HepG2 (cell line): ENCODE measurements around the gene BRIP1. TPM values are rescaled to one million over a fixed set of nuclear protein-coding genes. Genes with fewer than 3 reads are reported as not detected.

Experiments
- ATAC-seq: fragments of 200-7000 bp; cut with Tn5 transposase; 3 replicates; pipeline ENCODE4 v1.9.1; 2020; ENCODE audit warnings: mild to moderate bottlenecking, moderate library complexity
- BruUV-seq: library from RNA; stranded (reverse); fragments of 400-500 nt; replicated peaks from 2 replicates; lab custom pipeline; 2021; lab: Mats Ljungman, UMichigan
- CTCF ChIA-PET: fragments of 300-600 bp; formaldehyde crosslinking; extraction: SDS; loops from one replicate; lab custom pipeline; 2021; ENCODE audit warnings: low total read pairs, inconsistent platforms, low intra/inter-chr PET ratio; lab: Yijun Ruan, JAX
- POLR2A ChIA-PET: fragments of 350-600 bp; sonication (Branson Sonifier 250); formaldehyde crosslinking; loops from one replicate; lab custom pipeline; 2020; ENCODE audit warnings: antibody characterized with exemption, inconsistent platforms; lab: Yijun Ruan, JAX
- DNase-seq: peaks from one replicate; pipeline ENCODE4 v3.0.0-alpha.2; 2015; ENCODE audit warnings: low spot score
- FAIRE-seq: peaks from 3 replicates; lab custom pipeline; 2011; peaks lifted over from hg19 to GRCh38; lab: Jason Lieb, UNC
- H2AFZ ChIP-seq: one replicate; pipeline ENCODE4 v1.6.1; 2011; ENCODE audit warnings: low read length, inconsistent platforms
- H3K27ac ChIP-seq: fragments of 300-600 bp; 3 replicates; pipeline ENCODE4 v1.8.0; 2011; ENCODE audit warnings: mixed run types, mild to moderate bottlenecking, mixed read lengths, low read length, inconsistent platforms; ENCODE audit not compliant: insufficient read depth; ENCODE audit errors: extremely low read length
- H3K27me3 ChIP-seq, 2 experiments: fragments of 200-600 bp in 1 of 2; 2 replicates in 1 of 2; 3 replicates in 1 of 2; pipeline versions ENCODE4 v1.6.0 to v1.8.0; 2011; ENCODE audit warnings: low read length in 2 of 2, mild to moderate bottlenecking in 2 of 2, moderate library complexity in 2 of 2, inconsistent platforms in 1 of 2; ENCODE audit not compliant: insufficient read depth in 2 of 2, control insufficient read depth in 1 of 2
- H3K36me3 ChIP-seq, 2 experiments: fragments of 200-600 bp in 1 of 2; replicated peaks in 1 of 2; 2 replicates in 1 of 2; 3 replicates in 1 of 2; pipeline versions ENCODE4 v1.5.1 to v1.8.0; 2011; ENCODE audit warnings: low read length in 2 of 2, inconsistent platforms in 1 of 2; ENCODE audit not compliant: insufficient read depth in 2 of 2, control insufficient read depth in 1 of 2
- H3K4me1 ChIP-seq: 2 replicates; pipeline ENCODE4 v1.5.1; 2012; ENCODE audit warnings: low read length, inconsistent platforms; ENCODE audit not compliant: insufficient read depth
- H3K4me2 ChIP-seq: 2 replicates; pipeline ENCODE4 v1.6.0; 2011; ENCODE audit warnings: low read depth, low read length, inconsistent platforms
- H3K4me3 ChIP-seq, 3 experiments: fragments of 200-600 bp in 1 of 3; sonication (generic), shearing (Covaris generic) in 1 of 3; replicated peaks in 1 of 3; 2 replicates each; pipeline ENCODE4 v1.5.1; 2011 to 2016; ENCODE audit warnings: low read length in 3 of 3, inconsistent platforms in 2 of 3, low read depth in 2 of 3, mild to moderate bottlenecking in 2 of 3, control low read depth in 1 of 3, mixed read lengths in 1 of 3; ENCODE audit not compliant: insufficient read depth in 1 of 3
- H3K79me2 ChIP-seq: one replicate; pipeline ENCODE4 v1.6.1; 2011; ENCODE audit warnings: low read length, inconsistent platforms; ENCODE audit not compliant: insufficient read depth
- H3K9ac ChIP-seq: 2 replicates; pipeline ENCODE4 v1.6.0; 2011; ENCODE audit warnings: mild to moderate bottlenecking, low read depth, low read length, inconsistent platforms; ENCODE audit not compliant: insufficient read depth
- H3K9me3 ChIP-seq: 2 replicates; pipeline ENCODE4 v1.5.1; 2012; ENCODE audit warnings: mild to moderate bottlenecking, low read length
- H4K20me1 ChIP-seq: 2 replicates; pipeline ENCODE4 v1.6.0; 2011; ENCODE audit warnings: inconsistent platforms, mild to moderate bottlenecking, low read length, moderate library complexity; ENCODE audit not compliant: insufficient read depth
- ESRRA ChIP-seq: sonication (generic); formaldehyde crosslinking; IDR thresholded peaks from 2 replicates; pipeline ENCODE4 v1.5.1; 2020; ENCODE audit warnings: mild to moderate bottlenecking, low read depth, missing genetic modification reagents
- FOXM1 ChIP-seq: sonication (generic); formaldehyde crosslinking; IDR thresholded peaks from 2 replicates; pipeline ENCODE4 v1.5.0; 2020; ENCODE audit warnings: missing genetic modification reagents
- NCOA2 ChIP-seq: sonication (generic); formaldehyde crosslinking; IDR thresholded peaks from 2 replicates; pipeline ENCODE4 v1.8.0; 2022; ENCODE audit warnings: inconsistent platforms
- ZNF317 ChIP-seq: sonication (generic); formaldehyde crosslinking; IDR thresholded peaks from 2 replicates; pipeline ENCODE4 v1.5.0; 2020; ENCODE audit warnings: mild to moderate bottlenecking, missing genetic modification reagents
- ZNF557 ChIP-seq: sonication (generic); formaldehyde crosslinking; IDR thresholded peaks from 2 replicates; pipeline ENCODE4 v1.4.0; 2020; ENCODE audit warnings: missing genetic modification reagents
- ZNF589 ChIP-seq: sonication (generic); formaldehyde crosslinking; conservative IDR thresholded peaks from 2 replicates; pipeline ENCODE4 v1.8.0; 2022; ENCODE audit warnings: mild to moderate bottlenecking, moderate library complexity, missing genetic modification reagents
- WGBS: methylation state at CpG from one replicate; pipeline ENCODE4 v1.1.6; 2017; ENCODE audit warnings: low lambda C conversion rate; 5-methylcytosine and 5-hydroxymethylcytosine counted together
- in situ Hi-C: cut with HindIII; loops from 2 replicates; pipeline ENCODE4 v1.10.0; 2017; ENCODE audit warnings: low pct_unique_long_range_greater_than_20kb; ENCODE audit not compliant: extremely low pct_ligation_motif_present
- intact Hi-C: fragments of 100-400 bp; cut with micrococcal nuclease; formaldehyde crosslinking; loops from one replicate; pipeline ENCODE4 v1.10.0; 2022; ENCODE audit not compliant: unreplicated experiment
- polyA plus RNA-seq, 8 experiments: library from polyadenylated mRNA; depleted of rRNA in 3 of 8; stranded (reverse) in 7 of 8; unstranded in 1 of 8; fragments of >200 nt; fragmentation: Illumina TruSeq in 4 of 8; extraction: Trizol in 4 of 8; gene quantifications; 2 replicates each; pipeline versions ENCODE4 v1.2.1 to v1.2.3, GENCODE V29; 2011 to 2016; ENCODE audit warnings: low read depth in 4 of 8, missing spikeins in 1 of 8, mixed read lengths in 1 of 8; ENCODE audit not compliant: insufficient read depth in 1 of 8
- total RNA-seq, 5 experiments: library from RNA; depleted of rRNA; stranded (reverse); fragments of >200 nt; fragmentation: Illumina TruSeq; extraction: Trizol; gene quantifications; 2 replicates each; pipeline ENCODE4 v1.2.3, GENCODE V29; 2016; ENCODE audit warnings: low read depth in 1 of 5
- TF ChIP-seq, protein P1 (sequence below): sonication (generic); formaldehyde crosslinking; IDR thresholded peaks from 2 replicates; pipeline ENCODE4 v1.4.0; 2020; ENCODE audit warnings: missing genetic modification reagents, borderline replicate concordance
- TF ChIP-seq, protein P2 (sequence below): sonication (generic); formaldehyde crosslinking; IDR thresholded peaks from 2 replicates; pipeline ENCODE4 v1.5.0; 2020; ENCODE audit warnings: mild to moderate bottlenecking, missing genetic modification reagents, borderline replicate concordance
- TF ChIP-seq, protein P3 (sequence below): sonication (generic); formaldehyde crosslinking; IDR thresholded peaks from 2 replicates; pipeline ENCODE4 v1.4.0; 2020; ENCODE audit warnings: missing genetic modification reagents

The BRIP1 gene
- total and polyA plus RNA-seq, 2 of the 13 experiments (the other 11 are each of a cell fraction or from before 2014, with no cell fraction given): 3.8 to 27.7 TPM

DNA sequence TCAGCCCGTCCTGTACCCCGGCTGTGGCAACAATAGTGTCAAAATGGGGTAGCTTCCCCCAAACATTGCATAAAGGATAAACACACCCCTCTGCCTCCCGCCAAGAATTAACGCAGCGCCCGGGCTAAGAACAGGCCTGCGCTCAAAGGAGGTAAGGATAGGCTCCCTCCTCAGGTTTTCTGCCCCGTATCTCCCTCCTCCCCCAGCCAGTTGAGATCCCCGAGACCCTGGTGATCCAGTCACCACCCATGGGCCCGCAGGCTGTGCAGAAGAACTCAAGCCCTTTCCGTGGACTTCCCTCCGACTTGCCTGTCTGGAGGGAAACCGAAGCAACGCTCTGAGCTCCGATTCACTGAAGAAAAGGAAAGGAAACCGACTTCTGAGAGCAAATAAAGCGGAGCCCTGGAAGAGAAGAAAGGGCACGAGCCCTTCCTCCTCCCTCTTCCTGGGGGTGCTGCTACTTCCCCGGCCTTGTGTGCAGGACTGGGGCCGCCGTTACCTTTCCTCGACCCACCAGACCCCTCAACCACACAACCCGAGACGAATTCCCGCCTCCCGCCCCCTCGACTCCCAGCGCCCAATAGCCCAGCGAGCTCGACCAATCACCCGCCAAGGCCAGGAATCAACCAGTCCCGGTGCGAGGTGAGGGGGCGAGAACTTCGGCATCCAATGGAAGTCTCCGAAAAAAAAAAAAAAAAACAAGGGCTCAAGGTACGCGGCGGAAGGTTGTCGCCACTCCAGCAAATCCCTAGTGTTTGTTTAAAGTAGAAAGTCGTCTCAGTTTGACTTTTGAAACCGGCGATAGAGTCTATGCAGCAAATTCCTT is at the start of gene BRIP1 (continued):
- TF ChIP-seq, protein P1, sequence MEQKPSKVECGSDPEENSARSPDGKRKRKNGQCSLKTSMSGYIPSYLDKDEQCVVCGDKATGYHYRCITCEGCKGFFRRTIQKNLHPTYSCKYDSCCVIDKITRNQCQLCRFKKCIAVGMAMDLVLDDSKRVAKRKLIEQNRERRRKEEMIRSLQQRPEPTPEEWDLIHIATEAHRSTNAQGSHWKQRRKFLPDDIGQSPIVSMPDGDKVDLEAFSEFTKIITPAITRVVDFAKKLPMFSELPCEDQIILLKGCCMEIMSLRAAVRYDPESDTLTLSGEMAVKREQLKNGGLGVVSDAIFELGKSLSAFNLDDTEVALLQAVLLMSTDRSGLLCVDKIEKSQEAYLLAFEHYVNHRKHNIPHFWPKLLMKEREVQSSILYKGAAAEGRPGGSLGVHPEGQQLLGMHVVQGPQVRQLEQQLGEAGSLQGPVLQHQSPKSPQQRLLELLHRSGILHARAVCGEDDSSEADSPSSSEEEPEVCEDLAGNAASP (CRISPR knock-in tag): no peak; the same call in 1 of the 2 replicates

DNA sequence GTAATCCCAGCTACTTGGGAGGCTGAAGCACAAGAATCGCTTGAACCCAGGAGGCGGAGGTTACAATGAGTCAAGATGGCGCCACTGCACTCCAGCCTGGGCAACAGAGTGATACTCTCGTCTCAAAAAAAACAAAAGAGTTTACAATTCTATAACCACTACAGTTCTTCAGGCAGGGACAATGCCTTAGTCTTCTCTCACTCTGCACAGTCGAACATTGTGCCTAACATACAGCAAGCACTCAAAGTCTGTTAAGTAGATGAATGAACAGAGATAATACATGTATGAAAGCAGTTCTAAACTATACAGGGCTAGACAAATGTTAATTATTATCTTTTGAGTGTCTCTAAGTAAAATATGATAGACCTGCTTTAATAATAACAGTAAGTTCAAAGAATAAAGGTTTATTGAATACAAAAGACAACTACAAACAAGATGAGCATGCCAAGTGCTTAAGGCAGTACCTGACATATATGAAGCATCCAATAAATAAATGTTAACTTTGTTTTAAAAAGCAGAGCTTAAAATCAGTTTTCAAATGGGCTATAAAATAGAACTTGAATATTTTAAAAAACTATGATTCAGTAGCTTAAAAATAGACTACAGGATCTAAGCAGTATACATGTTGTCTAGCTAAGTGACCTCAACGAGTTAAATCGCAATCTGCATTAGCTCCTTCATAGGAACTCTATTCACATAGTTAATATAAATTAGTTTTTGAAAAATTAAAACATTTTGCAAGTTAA is 45.1 kb upstream of the BRIP1 start:
- CTCF ChIA-PET: no interaction called here
- Histone ChIP-seq H3K27me3 (no peaks in the 10 kb centered on the region), H3K9ac (no peak overlapping the region), H3K9me3 (no peaks in the 10 kb centered on the region), H3K27ac (no peak overlapping the region), H3K4me3 (no peak overlapping the region), H2AFZ (no peak overlapping the region), H3K79me2 (no peaks in the 10 kb centered on the region), H3K36me3 (peaks cover 28 to 80% of the 10 kb centered on the region in 2 experiments), H3K4me2 (no peak overlapping the region), H4K20me1 (no peaks in the 10 kb centered on the region), H3K4me1 (no peaks in the 10 kb centered on the region)
- DNase-seq (no peak), FAIRE-seq (no peak), ATAC-seq (no peak)
- in situ Hi-C loops (no loop called here), intact Hi-C loops (no loop called here)
- BruUV-seq: no TSS peak
- WGBS: 95% methylated on average over 7 of the region's 7 CpGs
- POLR2A ChIA-PET: no interaction called here
- TF ChIP-seq ESRRA (CRISPR knock-in tag) (no peak), ZNF557 (CRISPR knock-in tag) (no peak), ZNF317 (CRISPR knock-in tag) (no peak), ZNF589 (no peak), FOXM1 (no peak), NCOA2 (CRISPR knock-in tag) (no peak)
- TF ChIP-seq, protein P2, sequence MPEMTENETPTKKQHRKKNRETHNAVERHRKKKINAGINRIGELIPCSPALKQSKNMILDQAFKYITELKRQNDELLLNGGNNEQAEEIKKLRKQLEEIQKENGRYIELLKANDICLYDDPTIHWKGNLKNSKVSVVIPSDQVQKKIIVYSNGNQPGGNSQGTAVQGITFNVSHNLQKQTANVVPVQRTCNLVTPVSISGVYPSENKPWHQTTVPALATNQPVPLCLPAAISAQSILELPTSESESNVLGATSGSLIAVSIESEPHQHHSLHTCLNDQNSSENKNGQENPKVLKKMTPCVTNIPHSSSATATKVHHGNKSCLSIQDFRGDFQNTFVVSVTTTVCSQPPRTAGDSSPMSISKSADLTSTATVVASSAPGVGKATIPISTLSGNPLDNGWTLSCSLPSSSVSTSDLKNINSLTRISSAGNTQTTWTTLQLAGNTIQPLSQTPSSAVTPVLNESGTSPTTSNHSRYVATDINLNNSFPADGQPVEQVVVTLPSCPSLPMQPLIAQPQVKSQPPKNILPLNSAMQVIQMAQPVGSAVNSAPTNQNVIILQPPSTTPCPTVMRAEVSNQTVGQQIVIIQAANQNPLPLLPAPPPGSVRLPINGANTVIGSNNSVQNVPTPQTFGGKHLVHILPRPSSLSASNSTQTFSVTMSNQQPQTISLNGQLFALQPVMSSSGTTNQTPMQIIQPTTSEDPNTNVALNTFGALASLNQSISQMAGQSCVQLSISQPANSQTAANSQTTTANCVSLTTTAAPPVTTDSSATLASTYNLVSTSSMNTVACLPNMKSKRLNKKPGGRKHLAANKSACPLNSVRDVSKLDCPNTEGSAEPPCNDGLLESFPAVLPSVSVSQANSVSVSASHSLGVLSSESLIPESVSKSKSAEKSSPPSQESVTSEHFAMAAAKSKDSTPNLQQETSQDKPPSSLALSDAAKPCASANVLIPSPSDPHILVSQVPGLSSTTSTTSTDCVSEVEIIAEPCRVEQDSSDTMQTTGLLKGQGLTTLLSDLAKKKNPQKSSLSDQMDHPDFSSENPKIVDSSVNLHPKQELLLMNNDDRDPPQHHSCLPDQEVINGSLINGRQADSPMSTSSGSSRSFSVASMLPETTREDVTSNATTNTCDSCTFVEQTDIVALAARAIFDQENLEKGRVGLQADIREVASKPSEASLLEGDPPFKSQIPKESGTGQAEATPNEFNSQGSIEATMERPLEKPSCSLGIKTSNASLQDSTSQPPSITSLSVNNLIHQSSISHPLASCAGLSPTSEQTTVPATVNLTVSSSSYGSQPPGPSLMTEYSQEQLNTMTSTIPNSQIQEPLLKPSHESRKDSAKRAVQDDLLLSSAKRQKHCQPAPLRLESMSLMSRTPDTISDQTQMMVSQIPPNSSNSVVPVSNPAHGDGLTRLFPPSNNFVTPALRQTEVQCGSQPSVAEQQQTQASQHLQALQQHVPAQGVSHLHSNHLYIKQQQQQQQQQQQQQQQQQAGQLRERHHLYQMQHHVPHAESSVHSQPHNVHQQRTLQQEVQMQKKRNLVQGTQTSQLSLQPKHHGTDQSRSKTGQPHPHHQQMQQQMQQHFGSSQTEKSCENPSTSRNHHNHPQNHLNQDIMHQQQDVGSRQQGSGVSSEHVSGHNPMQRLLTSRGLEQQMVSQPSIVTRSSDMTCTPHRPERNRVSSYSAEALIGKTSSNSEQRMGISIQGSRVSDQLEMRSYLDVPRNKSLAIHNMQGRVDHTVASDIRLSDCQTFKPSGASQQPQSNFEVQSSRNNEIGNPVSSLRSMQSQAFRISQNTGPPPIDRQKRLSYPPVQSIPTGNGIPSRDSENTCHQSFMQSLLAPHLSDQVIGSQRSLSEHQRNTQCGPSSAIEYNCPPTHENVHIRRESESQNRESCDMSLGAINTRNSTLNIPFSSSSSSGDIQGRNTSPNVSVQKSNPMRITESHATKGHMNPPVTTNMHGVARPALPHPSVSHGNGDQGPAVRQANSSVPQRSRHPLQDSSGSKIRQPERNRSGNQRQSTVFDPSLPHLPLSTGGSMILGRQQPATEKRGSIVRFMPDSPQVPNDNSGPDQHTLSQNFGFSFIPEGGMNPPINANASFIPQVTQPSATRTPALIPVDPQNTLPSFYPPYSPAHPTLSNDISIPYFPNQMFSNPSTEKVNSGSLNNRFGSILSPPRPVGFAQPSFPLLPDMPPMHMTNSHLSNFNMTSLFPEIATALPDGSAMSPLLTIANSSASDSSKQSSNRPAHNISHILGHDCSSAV: no peak
- TF ChIP-seq, protein P3, sequence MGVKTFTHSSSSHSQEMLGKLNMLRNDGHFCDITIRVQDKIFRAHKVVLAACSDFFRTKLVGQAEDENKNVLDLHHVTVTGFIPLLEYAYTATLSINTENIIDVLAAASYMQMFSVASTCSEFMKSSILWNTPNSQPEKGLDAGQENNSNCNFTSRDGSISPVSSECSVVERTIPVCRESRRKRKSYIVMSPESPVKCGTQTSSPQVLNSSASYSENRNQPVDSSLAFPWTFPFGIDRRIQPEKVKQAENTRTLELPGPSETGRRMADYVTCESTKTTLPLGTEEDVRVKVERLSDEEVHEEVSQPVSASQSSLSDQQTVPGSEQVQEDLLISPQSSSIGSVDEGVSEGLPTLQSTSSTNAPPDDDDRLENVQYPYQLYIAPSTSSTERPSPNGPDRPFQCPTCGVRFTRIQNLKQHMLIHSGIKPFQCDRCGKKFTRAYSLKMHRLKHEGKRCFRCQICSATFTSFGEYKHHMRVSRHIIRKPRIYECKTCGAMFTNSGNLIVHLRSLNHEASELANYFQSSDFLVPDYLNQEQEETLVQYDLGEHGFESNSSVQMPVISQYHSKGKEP (CRISPR knock-in tag): no peak
